ENCODE results near the gene TM2D1.

Gene TM2D1

GRCh38 chr1:61709908-61710289 is 15.0 kb downstream of the TM2D1 start:
- TF ChIP-seq CTCF (IDR thresholded peaks at IDR 0.05; ENCODE audit: extremely low read depth, missing control alignments), result no peak
- no peak for DNase-seq (ENCODE audit: low spot score)

GRCh38 chr1:61708953-61709907 is 15.7 kb downstream of the TM2D1 start:
- TF ChIP-seq CTCF (IDR thresholded peaks at IDR 0.05; ENCODE audit: extremely low read depth, missing control alignments), result no peak
- DNase-seq (ENCODE audit: low spot score), result no peak

- no peak for TF ChIP-seq CTCF (IDR thresholded peaks at IDR 0.05; ENCODE audit: extremely low read depth, missing control alignments)
- DNase-seq (ENCODE audit: low spot score), result no peak
These were observed 24.8 kb downstream of the TM2D1 start for GRCh38 chr1:61699911-61700851.

GRCh38 chr1:61692155-61692800 is 32.7 kb downstream of the TM2D1 start:
- no peak for TF ChIP-seq CTCF (IDR thresholded peaks at IDR 0.05; ENCODE audit: extremely low read depth, missing control alignments)
- no peak for DNase-seq (ENCODE audit: low spot score)

GRCh38 chr1:61687901-61688300 is 37.0 kb downstream of the TM2D1 start:
- no peak for TF ChIP-seq CTCF (IDR thresholded peaks at IDR 0.05; ENCODE audit: extremely low read depth, missing control alignments)
- DNase-seq (ENCODE audit: low spot score), result no peak

GRCh38 chr1:61682891-61683290 is 42.0 kb downstream of the TM2D1 start:
- no peak for DNase-seq (ENCODE audit: low spot score)
- TF ChIP-seq CTCF (IDR thresholded peaks at IDR 0.05; ENCODE audit: extremely low read depth, missing control alignments), result no peak

Data from GM20000 (cell line).